Caco-2 (cell line): ENCODE data around the gene PTPDC1. TPM values are rescaled to one million over a fixed set of nuclear protein-coding genes. Genes with fewer than 3 reads are reported as not detected.

Source experiments
- Bru-seq: library from RNA; stranded (reverse); fragments of 400-500 nt; gene quantifications from one replicate; lab custom pipeline; 2021; lab: Mats Ljungman, UMichigan
- BruChase-seq, 2 experiments: library from RNA; stranded (reverse); fragments of 400-500 nt; gene quantifications; one replicate each; lab custom pipeline; 2021; lab: Mats Ljungman, UMichigan
- BruUV-seq: library from RNA; stranded (reverse); fragments of 400-500 nt; replicated peaks from 2 replicates; lab custom pipeline; 2021; lab: Mats Ljungman, UMichigan
- CTCF ChIA-PET: fragments of 300-600 bp; sonication (Branson Sonifier 250); formaldehyde crosslinking; loops from one replicate; lab custom pipeline; 2022; ENCODE audit warnings: antibody characterized with exemption; lab: Charles Lee
- POLR2A ChIA-PET: fragments of 300-600 bp; sonication (Branson Sonifier 250); formaldehyde crosslinking; loops from one replicate; lab custom pipeline; 2022; ENCODE audit warnings: antibody characterized with exemption; lab: Charles Lee
- DNase-seq, 2 experiments: peaks; one replicate each; pipeline versions ENCODE4 v3.0.0 to v3.0.0-alpha.2; 2020 to 2022
- H3K27me3 ChIP-seq: replicated peaks from 2 replicates; pipeline ENCODE4 v1.6.0; 2011; ENCODE audit warnings: low read length; ENCODE audit not compliant: control insufficient read depth, insufficient read depth
- H3K36me3 ChIP-seq: 2 replicates; pipeline ENCODE4 v1.5.1; 2011; ENCODE audit warnings: low read length; ENCODE audit not compliant: control insufficient read depth, insufficient read depth
- H3K4me1 ChIP-seq: fragments of 250-450 bp; sonication (Bioruptor Pico); 2 replicates; pipeline ENCODE4 v1.5.1; 2020; ENCODE audit warnings: mild to moderate bottlenecking
- H3K4me3 ChIP-seq: 2 replicates; pipeline ENCODE4 v1.5.1; 2011; ENCODE audit warnings: low read depth, mild to moderate bottlenecking, control low read depth, low read length
- H3K9me3 ChIP-seq: fragments of 250-450 bp; sonication (Bioruptor Pico); 2 replicates; pipeline ENCODE4 v1.5.1; 2020; ENCODE audit warnings: mild to moderate bottlenecking, moderate library complexity
- H3K27ac Mint-ChIP-seq: one replicate; pipeline ENCODE4 v1.8.0; 2022; ENCODE audit warnings: mixed read lengths; ENCODE audit not compliant: unreplicated experiment
- H3K27me3 Mint-ChIP-seq: one replicate; pipeline ENCODE4 v1.8.0; 2022; ENCODE audit warnings: mixed read lengths; ENCODE audit not compliant: insufficient read depth, unreplicated experiment
- H3K36me3 Mint-ChIP-seq: one replicate; pipeline ENCODE4 v1.8.0; 2022; ENCODE audit warnings: mild to moderate bottlenecking, mixed read lengths; ENCODE audit not compliant: insufficient read depth, unreplicated experiment
- H3K4me1 Mint-ChIP-seq: one replicate; pipeline ENCODE4 v1.8.0; 2022; ENCODE audit warnings: low read depth, mixed read lengths; ENCODE audit not compliant: unreplicated experiment
- H3K4me3 Mint-ChIP-seq: one replicate; pipeline ENCODE4 v1.8.0; 2022; ENCODE audit warnings: mild to moderate bottlenecking, moderate library complexity, mixed read lengths; ENCODE audit not compliant: unreplicated experiment
- H3K9me3 Mint-ChIP-seq: one replicate; pipeline ENCODE4 v1.8.0; 2022; ENCODE audit warnings: mixed read lengths; ENCODE audit not compliant: unreplicated experiment
- intact Hi-C: fragments of 100-400 bp; cut with micrococcal nuclease; formaldehyde crosslinking; loops from one replicate; pipeline ENCODE4 v1.10.0; 2022; ENCODE audit not compliant: unreplicated experiment
- long read RNA-seq: library from polyadenylated mRNA; stranded (forward); transcript quantifications from one replicate; pipeline ENCODE4 v2.0.0, GENCODE V29; 2022
- total RNA-seq: library from RNA; stranded (reverse); gene quantifications from 2 replicates; pipeline ENCODE4 v1.2.3, GENCODE V29; 2022
- TF ChIP-seq, protein P1 (sequence below), 2 experiments: fragments of 200-600 bp in 1 of 2; IDR thresholded peaks; 1 replicate in 1 of 2; 2 replicates in 1 of 2; pipeline versions ENCODE4 v1.5.1 to v1.8.0; 2011 to 2022; ENCODE audit warnings: antibody characterized with exemption in 1 of 2, control low read depth in 1 of 2, inconsistent platforms in 1 of 2, low read depth in 1 of 2, low read length in 1 of 2, mild to moderate bottlenecking in 1 of 2, moderate library complexity in 1 of 2; ENCODE audit not compliant: insufficient read depth in 1 of 2, severe bottlenecking in 1 of 2, unreplicated experiment in 1 of 2

The PTPDC1 gene, protein sequence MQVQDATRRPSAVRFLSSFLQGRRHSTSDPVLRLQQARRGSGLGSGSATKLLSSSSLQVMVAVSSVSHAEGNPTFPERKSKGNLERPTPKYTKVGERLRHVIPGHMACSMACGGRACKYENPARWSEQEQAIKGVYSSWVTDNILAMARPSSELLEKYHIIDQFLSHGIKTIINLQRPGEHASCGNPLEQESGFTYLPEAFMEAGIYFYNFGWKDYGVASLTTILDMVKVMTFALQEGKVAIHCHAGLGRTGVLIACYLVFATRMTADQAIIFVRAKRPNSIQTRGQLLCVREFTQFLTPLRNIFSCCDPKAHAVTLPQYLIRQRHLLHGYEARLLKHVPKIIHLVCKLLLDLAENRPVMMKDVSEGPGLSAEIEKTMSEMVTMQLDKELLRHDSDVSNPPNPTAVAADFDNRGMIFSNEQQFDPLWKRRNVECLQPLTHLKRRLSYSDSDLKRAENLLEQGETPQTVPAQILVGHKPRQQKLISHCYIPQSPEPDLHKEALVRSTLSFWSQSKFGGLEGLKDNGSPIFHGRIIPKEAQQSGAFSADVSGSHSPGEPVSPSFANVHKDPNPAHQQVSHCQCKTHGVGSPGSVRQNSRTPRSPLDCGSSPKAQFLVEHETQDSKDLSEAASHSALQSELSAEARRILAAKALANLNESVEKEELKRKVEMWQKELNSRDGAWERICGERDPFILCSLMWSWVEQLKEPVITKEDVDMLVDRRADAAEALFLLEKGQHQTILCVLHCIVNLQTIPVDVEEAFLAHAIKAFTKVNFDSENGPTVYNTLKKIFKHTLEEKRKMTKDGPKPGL
- total RNA-seq = 5.3 and 5.9 TPM in 2 replicates
- Bru-seq, nascent RNA = percentile 62 among the genes with signal in this experiment
- BruChase-seq, experiment 1, labeled RNA remaining after a 2-hour chase = percentile 64 among the genes with signal in this experiment
- percentile 54 among the genes with signal in this experiment for BruChase-seq, experiment 2, labeled RNA remaining after a 6-hour chase
- long read RNA-seq, full-length matches to known transcripts = 1 of 4 reads
- long read RNA-seq, partial matches to known transcripts = 0 of 4 reads
- long read RNA-seq, other reads (novel, unspliced or antisense) = 3 of 4 reads

DNA sequence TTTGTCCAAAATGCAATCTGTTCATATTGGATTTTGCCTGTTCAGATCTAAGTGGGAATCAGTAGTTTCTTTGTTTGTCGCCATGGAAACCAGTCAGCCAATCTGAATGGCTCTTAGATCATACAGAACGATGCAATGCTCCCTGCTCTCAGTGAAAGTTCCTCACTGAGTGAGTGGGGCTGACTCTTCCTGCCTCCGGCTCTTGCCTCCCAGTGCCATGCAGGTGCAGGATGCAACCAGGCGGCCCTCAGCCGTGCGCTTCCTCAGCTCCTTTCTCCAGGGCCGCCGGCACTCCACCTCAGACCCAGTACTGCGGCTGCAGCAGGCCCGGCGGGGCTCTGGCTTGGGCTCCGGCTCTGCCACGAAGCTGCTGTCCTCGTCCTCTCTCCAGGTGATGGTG, at the start of gene PTPDC1:
Gene PTPDC1 (plus strand): TSS at position 151 of the 400 bp plus-strand sequence. CDS start 67 bp downstream, at position 218.
- CTCF ChIA-PET = no interaction called here
- no peaks in the 10 kb centered on the region for H3K9me3 Mint-ChIP-seq
- H3K4me3 Mint-ChIP-seq = no peak within 1 kb of the TSS
- no peaks in the 10 kb centered on the region for H3K9me3 ChIP-seq
- H3K4me1 Mint-ChIP-seq = no peaks in the 10 kb centered on the region
- H3K36me3 Mint-ChIP-seq = no peaks in the 10 kb centered on the region
- no peak within 1 kb of the TSS for H3K27ac Mint-ChIP-seq
- intact Hi-C loops = no loop called here
- TF ChIP-seq, protein P1, sequence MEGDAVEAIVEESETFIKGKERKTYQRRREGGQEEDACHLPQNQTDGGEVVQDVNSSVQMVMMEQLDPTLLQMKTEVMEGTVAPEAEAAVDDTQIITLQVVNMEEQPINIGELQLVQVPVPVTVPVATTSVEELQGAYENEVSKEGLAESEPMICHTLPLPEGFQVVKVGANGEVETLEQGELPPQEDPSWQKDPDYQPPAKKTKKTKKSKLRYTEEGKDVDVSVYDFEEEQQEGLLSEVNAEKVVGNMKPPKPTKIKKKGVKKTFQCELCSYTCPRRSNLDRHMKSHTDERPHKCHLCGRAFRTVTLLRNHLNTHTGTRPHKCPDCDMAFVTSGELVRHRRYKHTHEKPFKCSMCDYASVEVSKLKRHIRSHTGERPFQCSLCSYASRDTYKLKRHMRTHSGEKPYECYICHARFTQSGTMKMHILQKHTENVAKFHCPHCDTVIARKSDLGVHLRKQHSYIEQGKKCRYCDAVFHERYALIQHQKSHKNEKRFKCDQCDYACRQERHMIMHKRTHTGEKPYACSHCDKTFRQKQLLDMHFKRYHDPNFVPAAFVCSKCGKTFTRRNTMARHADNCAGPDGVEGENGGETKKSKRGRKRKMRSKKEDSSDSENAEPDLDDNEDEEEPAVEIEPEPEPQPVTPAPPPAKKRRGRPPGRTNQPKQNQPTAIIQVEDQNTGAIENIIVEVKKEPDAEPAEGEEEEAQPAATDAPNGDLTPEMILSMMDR (IDR thresholded peaks at IDR 0.05; ENCODE audit: insufficient read depth in 1 of 2, low read depth in 1 of 2, low read length in 1 of 2, severe bottlenecking in 1 of 2, unreplicated experiment in 1 of 2) = no peak
- POLR2A ChIA-PET = no interaction called here
- no peaks in the 10 kb centered on the region for H3K4me1 ChIP-seq
- H3K27me3 ChIP-seq = no peaks in the 10 kb centered on the region
- BruUV-seq = no TSS peak
- no peaks in the 10 kb centered on the region for H3K27me3 Mint-ChIP-seq
- no peak within 1 kb of the TSS for H3K4me3 ChIP-seq
- peak in 1 of 2 experiments; percentile 49 for DNase-seq
- H3K36me3 ChIP-seq = no peaks in the 10 kb centered on the region

DNA sequence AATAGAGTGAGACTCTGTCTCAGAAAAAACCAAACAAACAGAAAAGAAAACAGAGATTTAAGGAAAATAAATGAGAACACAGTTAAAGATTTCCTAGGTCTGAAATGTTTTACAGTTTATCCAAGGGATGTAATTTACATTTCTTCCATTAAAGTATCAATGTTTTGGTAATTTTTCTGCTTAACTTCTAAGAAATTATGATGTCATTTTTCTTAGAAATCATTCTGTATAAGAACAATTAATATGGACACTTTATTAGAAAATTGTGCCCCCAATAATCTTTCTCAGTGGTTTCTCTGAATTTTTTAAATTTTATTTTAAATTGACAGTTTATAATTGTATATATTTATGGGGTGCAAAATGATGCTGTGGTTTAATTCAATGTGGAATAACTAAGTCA, 49.8 kb upstream of the PTPDC1 start:
- Mint-ChIP-seq H3K27ac (no peak overlapping the region), H3K27me3 (no peaks in the 10 kb centered on the region), H3K4me3 (no peak overlapping the region), H3K4me1 (no peaks in the 10 kb centered on the region), H3K9me3 (no peaks in the 10 kb centered on the region), H3K36me3 (peaks cover 6% of the 10 kb centered on the region)
- POLR2A ChIA-PET = no interaction called here
- Histone ChIP-seq H3K36me3 (no peaks in the 10 kb centered on the region), H3K27me3 (no peaks in the 10 kb centered on the region), H3K9me3 (no peaks in the 10 kb centered on the region), H3K4me1 (no peaks in the 10 kb centered on the region), H3K4me3 (no peak overlapping the region)
- CTCF ChIA-PET = no interaction called here
- DNase-seq = no peak
- TF ChIP-seq, protein P1 (IDR thresholded peaks at IDR 0.05; ENCODE audit: insufficient read depth in 1 of 2, low read depth in 1 of 2, low read length in 1 of 2, severe bottlenecking in 1 of 2, unreplicated experiment in 1 of 2) = no peak
- intact Hi-C loops = no loop called here
- no TSS peak for BruUV-seq

DNA sequence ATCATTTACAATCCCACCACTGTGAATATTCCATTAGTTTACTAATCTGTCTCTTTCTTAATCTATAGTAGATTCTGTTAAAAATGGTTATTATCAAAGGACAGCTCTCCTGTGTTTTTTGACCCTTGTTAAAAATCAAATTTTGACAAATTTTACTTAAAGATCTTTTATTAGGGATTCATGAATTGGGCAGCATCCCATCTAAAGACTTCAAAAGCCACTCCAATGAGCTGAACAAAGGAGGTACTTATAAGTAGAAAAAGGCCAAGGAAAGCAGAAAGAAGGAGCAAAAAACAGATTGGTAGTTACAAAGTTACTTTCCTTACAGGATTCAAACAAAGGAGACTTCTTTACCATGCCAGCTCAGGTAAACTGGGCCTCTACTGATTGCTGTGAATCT, 44.5 kb upstream of the PTPDC1 start:
- H3K27me3 ChIP-seq = no peaks in the 10 kb centered on the region
- H3K4me3 ChIP-seq = no peak overlapping the region
- Mint-ChIP-seq H3K4me3 (no peak overlapping the region), H3K27ac (no peak overlapping the region), H3K9me3 (no peaks in the 10 kb centered on the region), H3K36me3 (no peaks in the 10 kb centered on the region), H3K4me1 (no peaks in the 10 kb centered on the region), H3K27me3 (no peaks in the 10 kb centered on the region)
- no peaks in the 10 kb centered on the region for H3K36me3 ChIP-seq
- POLR2A ChIA-PET = no interaction called here
- TF ChIP-seq, protein P1 (IDR thresholded peaks at IDR 0.05; ENCODE audit: insufficient read depth in 1 of 2, low read depth in 1 of 2, low read length in 1 of 2, severe bottlenecking in 1 of 2, unreplicated experiment in 1 of 2) = no peak
- no peaks in the 10 kb centered on the region for H3K9me3 ChIP-seq
- no peaks in the 10 kb centered on the region for H3K4me1 ChIP-seq
- intact Hi-C loops = no loop called here
- no peak for DNase-seq
- no TSS peak for BruUV-seq
- CTCF ChIA-PET = no interaction called here
